ENCODE data around the gene LEF1. TPM values are rescaled to one million over a fixed set of nuclear protein-coding genes. Genes with fewer than 3 reads are reported as not detected.

LEF1 gene
- total and polyA plus RNA-seq, 2 of the 8 experiments (the other 6 are each of a cell fraction or from before 2014, with no cell fraction given) = 2.6 to 5.2 TPM

DNA sequence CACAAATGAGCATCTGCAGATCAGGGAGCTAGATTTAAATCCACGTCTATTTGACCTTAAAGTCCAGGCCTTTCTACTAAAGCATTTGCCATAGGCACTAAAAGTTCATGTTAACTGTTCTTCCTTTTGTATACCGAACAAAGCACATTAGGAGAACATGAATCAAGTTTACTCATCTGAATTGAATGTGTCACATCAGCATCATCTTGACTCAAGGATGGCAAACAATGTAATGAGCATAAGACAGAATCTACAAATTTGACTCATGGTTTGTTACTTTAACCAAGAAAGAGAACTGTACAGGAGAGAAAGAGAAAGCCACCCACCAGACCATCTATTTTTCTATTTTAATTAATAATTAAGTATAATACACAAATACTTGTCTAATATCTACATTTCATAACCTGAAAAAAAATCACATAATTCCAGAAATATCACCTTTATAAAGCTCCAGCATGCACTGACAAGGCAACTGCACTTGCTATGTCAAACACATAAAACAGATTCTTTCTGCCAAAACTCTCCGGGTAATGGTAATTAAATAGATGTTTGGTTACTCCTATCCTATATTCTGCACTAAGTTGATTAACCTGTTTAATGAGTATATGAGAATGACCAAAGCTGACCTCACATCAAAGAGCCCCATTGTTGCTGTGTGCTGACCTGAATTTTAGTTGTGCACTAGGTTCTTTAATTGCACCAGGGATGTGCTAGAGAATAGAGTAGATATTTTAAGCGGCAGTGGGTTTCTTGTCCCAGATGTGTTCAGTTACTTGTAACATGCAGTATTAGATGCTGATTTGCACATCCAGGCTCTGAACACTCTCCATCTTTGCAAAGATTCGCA is 42.5 kb upstream of the LEF1 start (continued):
- TF ChIP-seq CHD7 (IDR thresholded peaks at IDR 0.05; ENCODE audit: insufficient replicate concordance, low read length) = no peak
- no peak for TF ChIP-seq TAF1 (IDR thresholded peaks at IDR 0.05; ENCODE audit: low read depth, low read length)
- TF ChIP-seq FOSL1 (IDR thresholded peaks at IDR 0.05; ENCODE audit: insufficient read depth, low read depth, low read length) = no peak
- no peak for TF ChIP-seq BCL11A (IDR thresholded peaks at IDR 0.05; ENCODE audit: low read depth in 2 of 2, low read length in 2 of 2)
- TF ChIP-seq CEBPB (IDR thresholded peaks at IDR 0.05; ENCODE audit: low read depth, low read length) = no peak

Data from H1 (cell line).